Panc1 (cell line): ENCODE measurements around the gene IL17RE. TPM values are rescaled to one million over a fixed set of nuclear protein-coding genes. Genes with fewer than 3 reads are reported as not detected.

Source experiments
- ATAC-seq: fragments of 200-7000 bp; cut with Tn5 transposase; 2 replicates; pipeline ENCODE4 v1.9.1; 2020; ENCODE audit warnings: mild to moderate bottlenecking, moderate library complexity
- BruUV-seq: library from RNA; stranded (reverse); fragments of 400-500 nt; replicated peaks from 2 replicates; lab custom pipeline; 2021; lab: Mats Ljungman, UMichigan
- CTCF ChIA-PET: fragments of 300-600 bp; sonication (Branson Sonifier 250); formaldehyde crosslinking; loops from one replicate; lab custom pipeline; 2022; ENCODE audit warnings: antibody characterized with exemption; lab: Charles Lee
- POLR2A ChIA-PET: fragments of 300-600 bp; sonication (Branson Sonifier 250); formaldehyde crosslinking; loops from one replicate; lab custom pipeline; 2022; ENCODE audit warnings: antibody characterized with exemption; lab: Charles Lee
- DNase-seq: peaks from one replicate; pipeline ENCODE4 v3.0.0-alpha.2; 2010; ENCODE audit warnings: low read depth, low spot score
- H3K27ac ChIP-seq: 2 replicates; pipeline ENCODE4 v1.5.1; 2011; ENCODE audit warnings: mild to moderate bottlenecking, low read length, inconsistent platforms
- H3K27me3 ChIP-seq: fragments of 200-500 bp; sonication (Bioruptor generic); 2 replicates; pipeline ENCODE4 v1.6.0; 2014; ENCODE audit warnings: low read length, inconsistent platforms; ENCODE audit not compliant: control insufficient read depth, insufficient read depth
- H3K36me3 ChIP-seq: fragments of 200-500 bp; sonication (Bioruptor generic); 2 replicates; pipeline ENCODE4 v1.5.1; 2014; ENCODE audit warnings: inconsistent platforms, mild to moderate bottlenecking, low read length, moderate library complexity; ENCODE audit not compliant: control insufficient read depth, insufficient read depth
- H3K4me1 ChIP-seq: 2 replicates; pipeline ENCODE4 v1.5.1; 2011; ENCODE audit warnings: inconsistent platforms, mild to moderate bottlenecking, low read length, moderate library complexity; ENCODE audit not compliant: control insufficient read depth, insufficient read depth
- H3K4me3 ChIP-seq, 2 experiments: 2 replicates each; pipeline ENCODE4 v1.5.1; 2011 to 2012; ENCODE audit warnings: low read depth in 2 of 2, low read length in 2 of 2, mild to moderate bottlenecking in 2 of 2, inconsistent platforms in 1 of 2, moderate library complexity in 1 of 2
- H3K9me3 ChIP-seq: fragments of 200-500 bp; sonication (Bioruptor generic); 2 replicates; pipeline ENCODE4 v1.5.1; 2014; ENCODE audit warnings: low read depth, mild to moderate bottlenecking, inconsistent platforms, low read length, moderate library complexity; ENCODE audit not compliant: control insufficient read depth, insufficient read depth
- CTCF ChIP-seq: fragments of 450-650 bp; IDR thresholded peaks from 2 replicates; pipeline ENCODE4 v1.5.1; 2017; ENCODE audit warnings: mild to moderate bottlenecking
- POLR2AphosphoS5 ChIP-seq: IDR thresholded peaks from 2 replicates; pipeline ENCODE4 v1.6.1; 2012; ENCODE audit warnings: mild to moderate bottlenecking, low read depth, low read length, moderate library complexity
- REST ChIP-seq, 2 experiments: IDR thresholded peaks; 2 replicates each; pipeline ENCODE4 v1.6.1; 2011 to 2012; ENCODE audit warnings: low read depth in 2 of 2, control low read depth in 1 of 2, low read length in 1 of 2, mild to moderate bottlenecking in 1 of 2, moderate library complexity in 1 of 2; ENCODE audit not compliant: insufficient read depth in 1 of 2
- SIN3A ChIP-seq: IDR thresholded peaks from 2 replicates; pipeline ENCODE4 v1.6.1; 2012; ENCODE audit warnings: low read depth, mild to moderate bottlenecking, low read length, moderate library complexity, borderline replicate concordance; ENCODE audit not compliant: insufficient read depth
- TCF7L2 ChIP-seq: IDR thresholded peaks from 2 replicates; pipeline ENCODE4 v1.6.1; 2011; ENCODE audit warnings: mild to moderate bottlenecking, low read depth, low read length, inconsistent platforms
- in situ Hi-C: cut with HindIII; loops from 2 replicates; pipeline ENCODE4 v1.10.0; 2016; ENCODE audit warnings: low sequenced_read_pairs, low pct_unique_long_range_greater_than_20kb
- intact Hi-C: fragments of 100-400 bp; cut with micrococcal nuclease; formaldehyde crosslinking; loops from one replicate; pipeline ENCODE4 v1.10.0; 2022; ENCODE audit not compliant: unreplicated experiment
- total RNA-seq: library from RNA; stranded (reverse); gene quantifications from one replicate; pipeline ENCODE4 v1.2.1, GENCODE V29; 2021; ENCODE audit not compliant: unreplicated experiment

Gene IL17RE
- total RNA-seq, 1 experiment from 2014 or later, result 1.1 TPM

GRCh38 chr3:9944271-9944670, 41.6 kb downstream of the IL17RE start:
- POLR2A ChIA-PET, result no interaction called here
- no TSS peak for BruUV-seq
- Histone ChIP-seq H3K27ac (no peak overlapping the region), H3K36me3 (no peaks in the 10 kb centered on the region), H3K4me3 (no peak overlapping the region), H3K4me1 (no peaks in the 10 kb centered on the region), H3K9me3 (no peaks in the 10 kb centered on the region), H3K27me3 (no peaks in the 10 kb centered on the region)
- CTCF ChIA-PET, result interaction anchor here (0.6 kb wide), 1 partner anchor 12 kb away, joined by 5 read pairs; no protein-coding TSS in a partner anchor
- no peak for DNase-seq
- in situ Hi-C loops, result no loop called here
- TF ChIP-seq SIN3A, result no peak
- TF ChIP-seq POLR2AphosphoS5, result no peak
- TF ChIP-seq TCF7L2, result no peak
- no peak for TF ChIP-seq CTCF
- TF ChIP-seq REST (IDR thresholded peaks at IDR 0.05; ENCODE audit: insufficient read depth in 1 of 2, low read depth in 2 of 2, low read length in 1 of 2), result no peak
- intact Hi-C loops, result no loop called here
- ATAC-seq, result no peak

- Histone ChIP-seq H3K27ac (no peak overlapping the region), H3K9me3 (no peaks in the 10 kb centered on the region), H3K4me1 (no peaks in the 10 kb centered on the region), H3K36me3 (no peaks in the 10 kb centered on the region), H3K27me3 (no peaks in the 10 kb centered on the region), H3K4me3 (no peak overlapping the region)
- in situ Hi-C loops, result no loop called here
- POLR2A ChIA-PET, result no interaction called here
- intact Hi-C loops, result no loop called here
- DNase-seq (no peak), ATAC-seq (no peak)
- CTCF ChIA-PET, result interaction anchor here (1.4 to 1.7 kb wide), 2 partner anchors 12 to 101 kb away, joined by 7 to 16 read pairs; partner anchors contain the start of genes CRELD1 and RPUSD3
- no peak for TF ChIP-seq TCF7L2
- no peak for TF ChIP-seq POLR2AphosphoS5
- TF ChIP-seq CTCF, result no peak
- TF ChIP-seq REST (IDR thresholded peaks at IDR 0.05; ENCODE audit: insufficient read depth in 1 of 2, low read depth in 2 of 2, low read length in 1 of 2), result no peak
- no peak for TF ChIP-seq SIN3A
- no TSS peak for BruUV-seq
These were observed 42.7 kb downstream of the IL17RE start for GRCh38 chr3:9945358-9945757.
